HFF-Myc (cell line): ENCODE data around the gene ALLC.

Experiments
- DNase-seq: peaks from one replicate; pipeline ENCODE4 v3.0.0-alpha.2; 2011; ENCODE audit warnings: low read depth; ENCODE audit errors: extremely low read depth
- H3K4me3 ChIP-seq: replicated peaks from 2 replicates; pipeline ENCODE4 v1.5.1; 2011; ENCODE audit warnings: low read depth, mild to moderate bottlenecking, control low read depth, low read length
- TF ChIP-seq, protein P1 (sequence below): IDR thresholded peaks from 2 replicates; pipeline ENCODE4 v1.5.1; 2012; ENCODE audit warnings: mild to moderate bottlenecking, low read depth, low read length, control low read depth; ENCODE audit errors: missing control alignments

Gene ALLC

DNA sequence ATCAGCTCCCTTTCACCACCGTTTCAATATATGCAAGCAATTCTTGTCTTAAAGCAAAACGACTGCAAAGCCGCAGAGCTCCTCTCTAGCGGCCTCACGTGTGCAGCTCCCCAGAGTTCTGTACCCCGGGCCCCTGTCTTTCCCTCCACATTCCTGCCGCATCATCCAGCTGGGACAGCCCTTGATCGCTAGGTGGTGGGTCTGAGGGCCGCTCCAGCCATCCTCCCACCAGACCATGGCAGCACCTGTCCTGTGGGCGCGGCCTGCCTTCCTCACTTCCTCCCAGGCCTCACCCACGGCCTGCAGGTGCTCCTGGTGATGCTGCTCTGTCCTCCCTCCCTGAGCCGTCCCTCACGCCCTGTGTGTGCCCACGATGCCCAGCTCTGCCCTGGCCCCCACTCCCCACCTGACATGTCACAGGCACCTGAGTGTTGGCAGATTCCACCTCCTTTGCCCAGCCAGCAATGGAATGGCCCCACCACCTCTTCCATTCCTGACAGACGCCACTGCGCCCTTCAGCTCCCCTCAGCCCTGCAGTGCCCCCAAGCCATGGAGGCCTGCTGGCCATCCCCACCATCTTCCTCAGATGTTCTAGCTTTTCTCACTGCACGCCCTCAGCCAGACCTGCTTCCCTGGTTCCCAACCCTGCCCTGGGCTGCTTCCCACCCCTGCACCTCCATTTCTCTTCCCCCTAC lies 15.3 kb upstream of the ALLC start:
- DNase-seq: no peak
- H3K4me3 ChIP-seq: no peak overlapping the region
- TF ChIP-seq, protein P1, sequence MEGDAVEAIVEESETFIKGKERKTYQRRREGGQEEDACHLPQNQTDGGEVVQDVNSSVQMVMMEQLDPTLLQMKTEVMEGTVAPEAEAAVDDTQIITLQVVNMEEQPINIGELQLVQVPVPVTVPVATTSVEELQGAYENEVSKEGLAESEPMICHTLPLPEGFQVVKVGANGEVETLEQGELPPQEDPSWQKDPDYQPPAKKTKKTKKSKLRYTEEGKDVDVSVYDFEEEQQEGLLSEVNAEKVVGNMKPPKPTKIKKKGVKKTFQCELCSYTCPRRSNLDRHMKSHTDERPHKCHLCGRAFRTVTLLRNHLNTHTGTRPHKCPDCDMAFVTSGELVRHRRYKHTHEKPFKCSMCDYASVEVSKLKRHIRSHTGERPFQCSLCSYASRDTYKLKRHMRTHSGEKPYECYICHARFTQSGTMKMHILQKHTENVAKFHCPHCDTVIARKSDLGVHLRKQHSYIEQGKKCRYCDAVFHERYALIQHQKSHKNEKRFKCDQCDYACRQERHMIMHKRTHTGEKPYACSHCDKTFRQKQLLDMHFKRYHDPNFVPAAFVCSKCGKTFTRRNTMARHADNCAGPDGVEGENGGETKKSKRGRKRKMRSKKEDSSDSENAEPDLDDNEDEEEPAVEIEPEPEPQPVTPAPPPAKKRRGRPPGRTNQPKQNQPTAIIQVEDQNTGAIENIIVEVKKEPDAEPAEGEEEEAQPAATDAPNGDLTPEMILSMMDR: no peak

DNA sequence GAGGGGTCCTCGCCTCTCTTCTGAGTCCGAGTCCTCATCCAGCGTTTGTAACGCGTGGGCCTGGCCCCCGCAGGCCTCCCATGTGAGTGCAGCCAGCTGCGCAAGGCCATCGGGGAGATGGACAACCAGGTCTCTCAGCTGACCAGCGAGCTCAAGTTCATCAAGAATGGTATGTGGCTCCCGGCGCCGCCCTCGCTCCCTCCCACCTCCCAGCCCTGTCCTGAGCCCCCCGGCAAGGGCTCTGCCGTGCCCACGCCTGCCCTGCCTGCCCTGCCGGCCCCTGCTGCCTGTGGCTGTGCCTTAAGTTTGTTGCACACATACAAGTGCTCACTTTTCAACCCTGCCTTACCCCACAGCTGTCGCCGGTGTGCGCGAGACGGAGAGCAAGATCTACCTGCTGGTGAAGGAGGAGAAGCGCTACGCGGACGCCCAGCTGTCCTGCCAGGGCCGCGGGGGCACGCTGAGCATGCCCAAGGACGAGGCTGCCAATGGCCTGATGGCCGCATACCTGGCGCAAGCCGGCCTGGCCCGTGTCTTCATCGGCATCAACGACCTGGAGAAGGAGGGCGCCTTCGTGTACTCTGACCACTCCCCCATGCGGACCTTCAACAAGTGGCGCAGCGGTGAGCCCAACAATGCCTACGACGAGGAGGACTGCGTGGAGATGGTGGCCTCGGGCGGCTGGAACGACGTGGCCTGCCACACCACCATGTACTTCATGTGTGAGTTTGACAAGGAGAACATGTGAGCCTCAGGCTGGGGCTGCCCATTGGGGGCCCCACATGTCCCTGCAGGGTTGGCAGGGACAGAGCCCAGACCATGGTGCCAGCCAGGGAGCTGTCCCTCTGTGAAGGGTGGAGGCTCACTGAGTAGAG lies 14.4 kb upstream of the ALLC start:
- TF ChIP-seq, protein P1: no peak
- DNase-seq: no peak
- no peak overlapping the region for H3K4me3 ChIP-seq

DNA sequence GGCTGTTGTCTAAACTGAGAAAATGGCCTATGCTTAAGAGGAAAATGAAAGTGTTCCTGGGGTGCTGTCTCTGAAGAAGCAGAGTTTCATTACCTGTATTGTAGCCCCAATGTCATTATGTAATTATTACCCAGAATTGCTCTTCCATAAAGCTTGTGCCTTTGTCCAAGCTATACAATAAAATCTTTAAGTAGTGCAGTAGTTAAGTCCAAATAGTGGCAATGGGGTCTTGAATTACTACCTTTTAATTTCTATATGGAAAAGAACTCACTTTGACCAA lies 13.8 kb upstream of the ALLC start:
- TF ChIP-seq, protein P1: no peak
- H3K4me3 ChIP-seq: no peak overlapping the region
- no peak for DNase-seq

DNA sequence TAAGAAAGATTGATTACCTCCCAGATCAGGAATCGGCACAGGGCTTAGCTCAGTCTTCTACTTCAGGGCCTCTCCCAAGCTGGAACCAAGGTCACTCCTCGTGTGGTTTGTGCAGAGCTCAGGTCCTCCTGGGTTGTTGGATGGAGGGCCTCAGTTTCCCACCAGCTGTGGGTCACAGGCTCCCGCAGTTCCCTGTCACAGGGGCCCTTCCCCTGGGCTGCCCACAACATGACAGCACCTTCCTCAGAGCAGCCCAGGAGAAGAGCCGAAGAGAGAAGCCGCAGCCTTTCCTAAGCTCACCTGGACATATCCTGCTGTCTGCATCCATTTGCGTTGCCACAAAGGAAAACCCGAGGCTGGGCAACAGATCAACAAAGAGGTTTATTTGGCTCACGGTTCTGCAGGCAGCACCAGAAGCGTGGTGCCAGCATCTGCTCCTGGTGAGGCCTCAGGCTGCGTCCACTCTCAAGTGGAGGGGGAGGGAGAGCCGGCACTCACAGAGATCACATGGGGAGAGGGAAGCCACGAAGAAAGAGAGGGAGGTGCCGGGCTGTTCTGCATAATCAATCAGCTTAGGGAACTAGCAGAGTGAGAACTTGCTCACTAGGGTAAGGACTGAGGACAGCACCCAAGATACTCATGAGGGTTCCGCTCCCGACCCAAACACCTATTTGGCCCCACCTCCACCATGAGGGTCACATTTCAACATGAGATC lies 13.0 kb upstream of the ALLC start:
- no peak for DNase-seq
- TF ChIP-seq, protein P1: no peak
- no peak overlapping the region for H3K4me3 ChIP-seq

DNA sequence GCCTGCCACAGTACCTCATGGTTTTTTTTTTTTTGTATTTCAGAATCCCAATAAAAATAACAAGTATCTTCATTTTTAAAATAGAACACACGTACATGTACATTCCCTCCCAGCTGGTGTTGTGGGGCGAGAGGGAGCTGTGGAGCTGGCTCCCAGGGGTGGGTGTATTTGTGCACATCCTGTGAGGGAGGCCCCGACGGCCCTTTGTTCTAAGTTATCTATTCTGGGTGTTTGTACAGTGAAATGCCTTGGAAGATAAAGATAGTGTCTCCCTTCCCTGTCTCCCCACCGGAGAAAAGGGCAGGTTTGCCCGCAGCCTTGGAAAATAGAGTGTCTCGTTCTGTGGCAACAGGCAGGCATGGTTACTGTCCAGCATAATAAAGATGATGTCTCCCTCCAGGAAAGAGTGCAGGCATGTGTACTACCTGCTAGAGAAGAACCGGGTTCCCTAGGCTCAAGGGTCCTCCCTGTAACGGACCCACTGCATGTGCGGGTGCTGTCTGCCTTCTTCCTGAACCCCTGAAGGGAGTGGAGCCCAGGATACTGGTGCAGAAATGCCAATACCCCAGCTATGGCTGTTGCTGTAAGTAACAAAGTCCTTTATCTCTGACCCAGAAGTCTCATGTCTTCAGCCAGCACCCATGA lies 12.1 kb upstream of the ALLC start:
- TF ChIP-seq, protein P1: no peak
- no peak for DNase-seq
- H3K4me3 ChIP-seq: no peak overlapping the region

DNA sequence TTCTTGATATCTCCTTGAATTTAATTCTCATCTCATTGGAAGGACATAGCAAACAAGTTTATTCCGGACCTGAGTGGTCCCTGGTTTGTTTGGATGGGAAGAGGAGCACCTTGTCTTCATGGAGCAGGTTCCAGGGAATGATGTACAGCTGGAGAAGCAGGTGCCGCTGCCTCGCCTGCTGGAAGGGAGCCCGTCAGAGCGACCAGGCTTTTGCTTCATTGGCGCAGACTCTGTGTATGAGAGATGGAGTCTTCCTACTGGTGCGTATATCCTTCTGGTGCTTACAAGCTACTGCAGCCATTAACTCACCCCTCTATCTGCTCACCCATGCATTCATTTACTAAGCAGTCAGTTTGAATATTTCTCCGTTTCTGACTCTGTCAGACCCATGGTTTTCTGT lies 11.6 kb upstream of the ALLC start:
- TF ChIP-seq, protein P1: no peak
- DNase-seq: no peak
- no peak overlapping the region for H3K4me3 ChIP-seq
